SU-DHL-6 (cell line): ENCODE data around the gene GTF2F2.
A peak's percentile ranks its signal among the peaks of the same experiment; 100 is the strongest.

Experiments
- H2AFZ ChIP-seq: fragments of 200-600 bp; sonication (generic); 2 replicates; pipeline ENCODE4 v1.6.1; 2014; ENCODE audit warnings: low read depth, mild to moderate bottlenecking, moderate library complexity, mixed read lengths, antibody characterized with exemption, low read length; ENCODE audit not compliant: severe bottlenecking
- H3F3A ChIP-seq: fragments of 200-600 bp; shearing (Covaris generic); 2 replicates; pipeline ENCODE4 v1.6.0; 2016; ENCODE audit warnings: antibody characterized with exemption, mild to moderate bottlenecking; ENCODE audit not compliant: insufficient read depth
- H3K27ac ChIP-seq: fragments of 200-600 bp; sonication (generic); 2 replicates; pipeline ENCODE4 v1.5.1; 2016; ENCODE audit warnings: low read depth, mild to moderate bottlenecking, low read length, moderate library complexity, mixed read lengths
- H3K27me3 ChIP-seq: fragments of 200-600 bp; sonication (generic), shearing (Covaris generic); 2 replicates; pipeline ENCODE4 v1.6.0; 2014; ENCODE audit warnings: mild to moderate bottlenecking, low read length
- H3K36me3 ChIP-seq: fragments of 200-600 bp; sonication (generic); 2 replicates; pipeline ENCODE4 v1.6.1; 2014; ENCODE audit warnings: mild to moderate bottlenecking, low read length, mixed read lengths
- H3K4me2 ChIP-seq: fragments of 300-600, 200-600 bp; shearing (Covaris generic), sonication (generic); 2 replicates; pipeline ENCODE4 v1.6.0; 2014; ENCODE audit warnings: low read length, low read depth, mild to moderate bottlenecking; ENCODE audit not compliant: poor library complexity, severe bottlenecking
- H3K4me3 ChIP-seq: fragments of 200-600 bp; sonication (generic); 2 replicates; pipeline ENCODE4 v1.5.1; 2014; ENCODE audit warnings: antibody characterized with exemption, low read length, mild to moderate bottlenecking, mixed read lengths; ENCODE audit not compliant: insufficient read depth, poor library complexity, severe bottlenecking
- H3K79me2 ChIP-seq: fragments of 200-600 bp; sonication (generic); 2 replicates; pipeline ENCODE4 v1.6.1; 2014; ENCODE audit warnings: mild to moderate bottlenecking, low read length, moderate library complexity; ENCODE audit not compliant: insufficient read depth
- H3K9ac ChIP-seq: fragments of 200-600 bp; sonication (generic); 2 replicates; pipeline ENCODE4 v1.7.0; 2014; ENCODE audit warnings: mild to moderate bottlenecking, low read length
- H3K9me2 ChIP-seq: fragments of 200-600 bp; sonication (generic); replicated peaks from 2 replicates; pipeline ENCODE4 v1.6.1; 2014; ENCODE audit warnings: low read length; ENCODE audit not compliant: insufficient read depth
- H3K9me3 ChIP-seq: fragments of 200-600 bp; sonication (generic); 2 replicates; pipeline ENCODE4 v1.6.1; 2014; ENCODE audit warnings: low read length, mixed read lengths; ENCODE audit not compliant: insufficient read depth
- H4K20me1 ChIP-seq: fragments of 200-600 bp; sonication (generic); 2 replicates; pipeline ENCODE4 v1.6.1; 2014; ENCODE audit warnings: low read depth, mild to moderate bottlenecking, antibody characterized with exemption, low read length, moderate library complexity, mixed read lengths
- CTCF ChIP-seq: fragments of 200-600 bp; sonication (generic); IDR thresholded peaks from one replicate; pipeline ENCODE4 v1.5.1; 2017; ENCODE audit warnings: antibody characterized with exemption, mild to moderate bottlenecking, low read length, moderate library complexity; ENCODE audit not compliant: insufficient read depth, poor library complexity, severe bottlenecking
- EZH2phosphoT487 ChIP-seq: fragments of 200-600 bp; sonication (generic), shearing (Covaris generic); conservative IDR thresholded peaks from 2 replicates; pipeline ENCODE4 v1.6.1; 2018; ENCODE audit warnings: mild to moderate bottlenecking, antibody characterized with exemption, low read length, moderate library complexity, mixed read lengths

Gene GTF2F2

GRCh38 chr13:45122941-45123340, 2.6 kb downstream of the GTF2F2 start:
- H3K9me3 ChIP-seq = no peaks in the 10 kb centered on the region
- H3F3A ChIP-seq = no peaks in the 10 kb centered on the region
- peaks cover 71% of the 10 kb centered on the region for H3K79me2 ChIP-seq
- H3K9ac ChIP-seq = no peak overlapping the region
- H2AFZ ChIP-seq = no peak overlapping the region
- no peak overlapping the region for H3K4me2 ChIP-seq
- H4K20me1 ChIP-seq = peaks cover 5% of the 10 kb centered on the region; the same call in 1 of the 2 replicates
- no peak for TF ChIP-seq EZH2phosphoT487
- no peak for TF ChIP-seq CTCF
- H3K27me3 ChIP-seq = no peaks in the 10 kb centered on the region
- H3K27ac ChIP-seq = no peak overlapping the region
- no peak overlapping the region for H3K4me3 ChIP-seq
- no peaks in the 10 kb centered on the region for H3K9me2 ChIP-seq
- H3K36me3 ChIP-seq = no peaks in the 10 kb centered on the region

GRCh38 chr13:45132369-45133064, 12.2 kb downstream of the GTF2F2 start:
- Histone ChIP-seq H3K4me3 (no peak overlapping the region), H3K4me2 (peak overlapping the region; percentile 33), H3K9me3 (no peaks in the 10 kb centered on the region), H2AFZ (no peak overlapping the region), H3K9ac (0 out of 2 replicates have a peak overlapping the region, but pooled peaks have one; percentile 13), H3K27me3 (no peaks in the 10 kb centered on the region), H4K20me1 (no peaks in the 10 kb centered on the region; the same call in 1 of the 2 replicates), H3K79me2 (peaks cover 92% of the 10 kb centered on the region), H3K27ac (peak overlapping the region; percentile 27), H3K36me3 (no peaks in the 10 kb centered on the region), H3F3A (0 out of 2 replicates have a peak, but pooled peaks cover 6% of the 10 kb centered on the region), H3K9me2 (no peaks in the 10 kb centered on the region)
- TF ChIP-seq CTCF = no peak
- TF ChIP-seq EZH2phosphoT487 = no peak

GRCh38 chr13:45133396-45134118, 13.2 kb downstream of the GTF2F2 start:
- H4K20me1 ChIP-seq = no peaks in the 10 kb centered on the region; the same call in 1 of the 2 replicates
- 0 out of 2 replicates have a peak, but pooled peaks cover 6% of the 10 kb centered on the region for H3F3A ChIP-seq
- no peaks in the 10 kb centered on the region for H3K36me3 ChIP-seq
- no peak overlapping the region for H3K4me3 ChIP-seq
- no peak overlapping the region for H3K9ac ChIP-seq
- no peak overlapping the region for H3K27ac ChIP-seq
- H3K79me2 ChIP-seq = peaks cover 98% of the 10 kb centered on the region
- H3K9me3 ChIP-seq = no peaks in the 10 kb centered on the region
- H3K4me2 ChIP-seq = no peak overlapping the region
- no peak for TF ChIP-seq EZH2phosphoT487
- no peak for TF ChIP-seq CTCF
- no peak overlapping the region for H2AFZ ChIP-seq
- H3K27me3 ChIP-seq = no peaks in the 10 kb centered on the region
- no peaks in the 10 kb centered on the region for H3K9me2 ChIP-seq
